NCI-H2196 (cell line): ENCODE measurements around the gene FRMD4A.

Source experiments
- DNase-seq: peaks from one replicate; lab custom pipeline; 2025; ENCODE audit not compliant: unreplicated experiment; lab: John Stamatoyannopoulos, UW

The FRMD4A gene

GRCh38 chr10:14345262-14345661 is 14.5 kb upstream of the FRMD4A start:
- no peak for DNase-seq

DNA sequence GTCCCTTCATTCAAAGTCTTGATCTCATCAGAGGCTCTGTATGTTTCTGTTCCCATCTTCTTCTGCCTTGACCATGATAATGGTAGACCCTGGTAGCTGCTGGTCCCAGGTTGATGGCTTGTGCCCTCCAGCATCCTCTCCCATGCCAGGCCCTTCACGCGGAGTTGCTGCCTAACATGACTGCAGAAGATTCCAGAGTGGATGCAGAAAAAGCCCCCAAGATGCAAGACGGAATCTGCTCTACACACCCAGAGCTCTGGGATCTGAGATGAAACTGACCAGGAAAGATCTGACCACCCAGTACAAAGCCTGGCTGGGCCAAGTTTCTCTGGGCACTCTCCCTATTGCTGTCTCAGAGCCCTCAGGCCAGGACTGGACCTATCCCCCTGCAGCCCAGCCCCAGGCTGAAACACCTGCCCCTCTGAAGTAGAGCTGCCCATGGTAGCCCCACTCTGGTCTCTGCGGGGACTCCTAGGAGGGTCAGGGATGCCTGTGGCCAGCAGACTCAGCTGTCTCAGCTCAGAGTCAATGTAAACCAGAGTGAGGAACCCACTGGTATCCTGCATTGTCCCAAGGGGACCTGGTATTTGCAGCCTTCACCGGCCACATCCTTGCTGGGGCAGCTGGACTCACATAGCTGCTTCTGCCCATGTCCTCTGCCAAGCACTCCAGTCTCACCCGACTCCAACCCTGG is 9.5 kb upstream of the FRMD4A start:
- no peak for DNase-seq

GRCh38 chr10:14336736-14337135 is 6.0 kb upstream of the FRMD4A start:
- DNase-seq = no peak

DNA sequence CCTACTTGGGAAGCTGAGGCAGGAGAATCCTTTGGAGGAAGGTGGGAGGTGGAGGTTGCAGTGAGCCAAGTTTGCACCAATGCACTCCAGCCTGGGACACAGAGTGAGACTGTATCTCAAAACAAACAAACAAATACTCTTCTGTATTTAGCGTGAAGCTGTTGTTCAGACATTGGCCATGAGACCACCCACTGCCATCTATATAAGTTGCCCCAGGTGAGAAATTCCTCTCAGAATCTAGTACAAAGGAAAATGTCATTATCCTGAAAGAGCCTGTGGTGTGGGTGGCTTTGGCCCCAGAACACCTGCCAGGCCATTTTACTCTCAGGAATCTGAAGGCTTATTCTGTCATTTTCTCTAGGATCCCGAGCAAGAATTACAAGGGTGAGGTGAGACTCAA is 4.0 kb upstream of the FRMD4A start:
- no peak for DNase-seq

DNA sequence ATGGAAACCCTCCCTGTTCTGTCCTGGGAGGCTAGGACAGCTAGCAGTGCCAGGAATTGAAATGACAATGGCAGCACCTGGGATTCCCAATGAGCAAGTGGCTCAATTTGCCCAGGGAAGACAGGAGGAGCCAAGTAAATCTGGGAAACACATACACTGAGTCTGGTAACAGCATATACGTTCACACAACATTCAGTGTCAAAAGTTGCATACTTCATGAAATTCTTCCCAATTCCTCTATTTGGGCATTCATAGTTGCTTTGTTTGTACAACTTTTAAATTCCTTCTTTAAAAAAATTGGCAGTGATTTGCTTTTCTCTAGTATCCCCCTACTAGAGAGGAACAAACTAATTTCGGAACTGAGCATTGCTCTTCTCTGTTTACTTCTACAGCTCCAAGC is 2.9 kb upstream of the FRMD4A start:
- no peak for DNase-seq

DNA sequence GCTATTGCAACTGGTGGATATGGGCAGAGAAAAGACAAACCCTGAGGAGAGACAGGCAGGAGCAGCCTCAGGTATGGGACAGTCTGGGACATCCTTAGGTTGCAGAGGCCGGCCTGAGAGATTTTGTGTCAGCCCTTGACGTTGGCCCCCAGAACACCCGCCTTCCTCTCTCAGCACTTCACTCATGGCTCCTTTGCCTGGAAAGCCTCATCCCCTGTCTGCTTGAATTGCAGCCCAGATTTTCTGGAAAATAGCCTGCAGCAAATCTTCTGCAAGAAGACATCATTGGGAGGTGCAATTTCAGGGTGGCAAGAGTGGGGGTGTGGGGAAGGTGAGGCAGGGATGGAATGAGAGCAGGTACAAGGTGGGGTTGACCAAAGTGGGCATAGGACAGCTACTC is 2.2 kb upstream of the FRMD4A start:
- DNase-seq = no peak

DNA sequence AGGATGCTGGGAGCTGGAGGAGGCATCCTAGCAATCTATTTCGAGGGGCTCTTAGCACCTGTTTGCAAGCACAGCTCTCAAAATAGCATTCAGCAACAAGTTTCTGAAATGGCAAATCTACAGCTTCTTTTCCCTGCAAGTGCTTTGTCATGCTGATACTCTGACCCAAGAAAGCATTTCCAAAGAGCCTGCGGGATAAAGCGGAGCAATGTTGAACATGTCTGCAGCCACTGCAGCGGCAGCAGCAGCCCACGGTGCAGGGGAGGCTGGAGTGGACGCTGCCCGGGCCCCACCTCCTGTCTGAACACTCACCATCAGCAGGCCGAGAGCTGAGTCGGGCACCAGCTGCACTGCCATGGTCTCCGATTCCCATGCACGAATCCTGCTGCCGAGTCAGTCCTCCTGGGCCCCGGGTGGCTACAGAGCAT is 964 bp downstream of the FRMD4A start:
- no peak for DNase-seq

DNA sequence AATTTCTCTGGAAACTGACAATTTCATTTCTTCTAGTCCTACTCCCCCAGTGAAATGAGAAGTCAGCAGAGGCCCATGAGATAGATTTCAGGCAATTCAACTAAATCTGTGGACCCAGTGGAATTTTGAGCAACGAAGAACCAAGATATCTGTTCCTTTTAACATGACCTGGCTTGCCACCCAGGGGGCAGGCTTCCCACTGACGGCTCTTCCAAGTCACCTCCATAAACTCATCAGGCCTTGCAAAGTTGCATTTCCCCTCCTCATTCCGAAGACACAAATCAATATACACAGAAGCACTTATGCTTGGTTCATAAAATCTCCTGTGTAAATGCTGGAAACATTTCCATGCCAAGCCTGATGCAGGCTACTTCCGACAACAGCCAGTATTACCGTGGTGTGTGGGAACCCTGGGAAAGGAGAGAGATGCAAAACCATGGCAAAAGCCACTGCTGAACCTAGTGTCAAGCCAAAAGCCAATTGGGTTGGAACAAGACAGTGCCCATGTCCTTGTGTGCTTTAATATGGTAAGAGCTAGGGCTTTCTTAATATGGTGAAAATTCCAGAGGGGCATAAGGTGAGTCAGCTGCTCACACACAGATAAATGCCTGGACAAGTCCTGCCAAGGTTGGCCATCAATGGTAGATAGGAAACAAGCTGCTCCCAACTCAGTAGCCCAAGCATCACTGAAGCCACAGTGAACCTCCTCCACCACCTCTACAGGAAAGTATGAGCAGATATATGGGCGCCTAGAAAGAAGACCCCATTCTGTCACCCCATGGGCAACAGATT is 1.6 kb downstream of the FRMD4A start:
- DNase-seq = no peak

GRCh38 chr10:14327527-14327926 is 3.2 kb downstream of the FRMD4A start:
- DNase-seq = no peak

DNA sequence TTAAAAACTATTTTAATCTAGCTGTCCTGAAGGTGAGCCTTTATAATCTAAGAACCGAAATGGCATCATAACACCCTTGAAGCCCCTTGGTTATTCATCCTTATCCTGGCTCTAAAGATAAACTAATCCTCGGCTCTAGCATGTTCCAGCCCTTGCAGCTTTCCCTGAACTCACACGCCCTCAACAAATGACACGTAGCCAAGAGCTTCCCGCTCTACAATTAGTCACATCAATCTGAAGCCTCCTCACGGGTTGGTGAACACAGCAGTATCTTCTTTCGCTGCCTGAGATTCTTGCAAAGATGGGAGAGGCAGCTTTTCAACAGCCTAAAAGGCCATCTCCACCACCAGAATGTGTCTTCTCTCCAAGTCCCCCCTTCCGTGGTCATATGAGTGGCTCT is 4.1 kb downstream of the FRMD4A start:
- no peak for DNase-seq

DNA sequence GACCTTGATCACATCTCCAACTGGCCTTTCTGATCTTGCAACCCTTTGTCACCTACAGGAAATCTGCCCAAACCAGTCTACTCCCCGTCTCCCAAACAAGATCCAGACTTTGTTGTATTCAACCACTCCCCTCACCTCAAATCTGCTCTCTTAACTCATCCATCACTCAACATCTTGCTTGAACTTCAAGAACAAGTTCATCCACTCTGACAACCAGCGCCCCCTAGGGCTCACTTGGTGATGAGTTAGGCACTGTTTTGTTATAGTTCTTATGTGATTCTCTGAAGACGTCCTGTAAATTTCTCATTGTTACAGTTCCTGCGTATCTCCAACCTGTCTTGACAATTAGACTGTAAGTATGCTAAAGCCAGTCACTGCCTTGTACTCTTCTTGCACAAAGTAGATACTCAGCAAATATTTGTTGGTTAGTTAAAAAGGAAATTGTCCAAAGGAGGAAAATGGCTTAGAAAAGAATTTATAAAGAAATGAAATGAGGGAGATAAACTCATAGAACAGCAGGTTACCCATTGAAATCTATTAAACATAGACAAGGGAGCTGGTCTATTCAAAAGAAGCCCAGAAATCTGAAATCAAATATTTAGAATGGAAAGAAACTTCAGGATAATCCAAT is 5.3 kb downstream of the FRMD4A start:
- no peak for DNase-seq

DNA sequence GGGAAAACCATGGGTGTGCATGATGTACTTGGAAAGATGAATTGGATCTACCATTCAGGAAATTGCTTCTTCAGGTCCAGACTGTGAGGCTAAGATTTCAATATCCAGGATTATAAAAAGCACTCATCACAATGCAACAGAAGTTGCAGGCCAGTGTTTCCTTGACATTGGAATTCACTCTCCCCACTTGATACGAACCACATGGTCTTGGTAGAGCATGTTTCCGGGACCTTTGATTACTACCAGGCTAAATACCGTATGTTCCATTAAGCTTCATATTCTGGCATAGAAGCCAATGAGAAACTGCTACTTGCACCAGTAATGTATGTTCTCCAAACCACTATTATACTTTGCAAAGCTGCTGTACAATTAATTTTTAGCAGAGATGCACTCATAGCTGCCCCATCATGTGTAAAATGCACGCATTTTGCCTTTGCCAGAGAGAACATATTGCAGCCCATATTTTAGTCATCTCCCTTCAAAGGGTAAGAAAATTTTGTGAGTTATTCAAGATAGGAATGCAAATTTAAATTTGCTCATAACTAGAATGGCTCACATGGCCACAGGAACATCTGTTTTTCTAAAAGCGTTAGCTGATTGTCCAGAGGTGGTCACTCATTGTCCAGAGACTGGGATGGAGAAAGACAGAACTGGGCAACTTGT is 8.1 kb downstream of the FRMD4A start:
- no peak for DNase-seq

DNA sequence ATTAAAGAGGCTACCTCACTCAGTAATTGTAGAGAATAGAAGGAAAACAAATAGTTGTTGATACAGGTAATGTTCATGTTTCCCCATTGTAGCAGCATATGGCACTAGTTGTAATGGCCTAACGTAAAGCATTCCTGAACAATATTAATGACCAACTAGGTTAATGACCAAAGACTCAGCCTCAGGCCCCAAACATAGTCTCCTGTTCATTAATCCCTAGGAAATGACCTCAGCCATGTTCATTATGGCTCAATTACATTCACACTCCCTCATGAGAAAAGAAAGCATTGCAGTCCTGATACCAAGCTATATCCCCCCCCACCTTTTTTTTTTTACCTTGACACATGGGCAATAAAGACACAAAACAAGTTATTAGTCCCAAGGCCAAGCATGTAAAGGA is 12.7 kb downstream of the FRMD4A start:
- no peak for DNase-seq

GRCh38 chr10:14312014-14312413 is 18.7 kb downstream of the FRMD4A start:
- DNase-seq = peak; percentile 4

DNA sequence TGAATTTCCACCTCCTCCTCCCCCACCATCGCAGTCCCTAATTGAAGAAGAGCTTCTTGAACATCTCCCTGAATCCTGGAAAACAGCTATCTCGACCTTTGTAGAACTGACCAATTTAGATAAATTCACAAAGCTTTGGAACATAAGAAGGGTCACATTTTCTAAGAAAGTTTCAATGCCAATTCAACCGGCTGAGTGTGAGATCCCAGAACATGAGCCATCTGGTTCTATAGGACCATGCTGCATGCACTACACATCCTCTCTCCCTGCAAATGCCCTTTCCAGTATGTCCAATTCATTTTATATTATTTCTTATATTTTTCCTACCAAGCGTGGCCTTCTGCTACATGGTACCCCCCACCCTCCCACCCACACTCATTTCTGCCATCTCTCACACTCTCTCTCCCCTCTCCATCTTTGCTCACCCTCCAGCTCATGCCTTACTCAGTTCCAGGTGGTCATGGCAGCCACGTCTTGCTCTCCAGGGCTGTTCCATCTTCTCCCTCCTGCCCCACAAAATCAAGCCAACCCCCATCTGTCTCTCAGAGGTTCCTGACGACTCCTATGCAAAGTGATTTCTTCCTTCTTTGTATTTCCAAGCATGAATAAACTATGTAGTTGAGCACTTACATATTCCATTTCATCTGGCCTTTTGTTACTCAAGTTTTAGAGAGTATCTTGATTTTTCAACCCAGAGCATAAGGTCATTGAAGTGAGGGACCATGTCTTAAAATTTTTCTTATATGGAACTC is 19.3 kb downstream of the FRMD4A start:
- no peak for DNase-seq

- DNase-seq = no peak
Observed at GRCh38 chr10:14309593-14309992, 21.1 kb downstream of the FRMD4A start.

DNA sequence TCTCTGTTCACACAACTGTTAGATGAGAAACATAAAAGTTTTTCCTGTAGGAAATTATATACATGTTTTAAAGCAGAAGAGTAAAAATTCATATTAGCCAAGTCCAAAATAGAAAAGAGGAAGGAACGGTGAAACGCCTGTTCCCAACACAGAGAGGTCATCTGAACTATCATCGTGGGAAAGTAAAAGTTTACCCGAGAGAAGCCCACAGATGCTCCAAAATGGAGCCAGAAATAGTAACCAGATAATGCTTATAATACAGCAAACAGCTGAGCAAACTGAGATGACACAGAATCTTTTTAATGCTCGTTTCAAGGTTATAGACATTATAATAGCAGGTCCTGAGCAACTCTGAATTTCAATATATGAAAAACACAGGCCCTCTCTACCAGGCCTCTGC is 24.5 kb downstream of the FRMD4A start:
- no peak for DNase-seq

DNA sequence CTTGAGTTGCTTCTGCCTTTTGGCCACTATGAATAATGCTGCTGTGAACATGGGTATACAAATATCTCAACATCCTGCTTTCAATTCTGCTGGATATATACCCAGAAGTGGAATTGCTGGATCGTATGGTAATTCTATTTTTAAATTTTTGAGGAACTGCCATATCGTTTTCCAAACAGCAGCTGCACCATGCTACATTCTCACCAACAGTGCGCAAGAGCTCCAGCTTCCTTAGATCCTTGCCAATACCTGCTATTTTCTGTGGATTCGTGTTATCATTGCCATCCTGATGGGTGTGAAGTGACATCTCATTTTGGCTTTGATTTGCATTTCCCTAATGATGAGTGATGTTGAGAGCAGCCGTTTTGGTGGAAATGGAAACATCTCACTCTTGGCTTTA is 26.7 kb downstream of the FRMD4A start:
- DNase-seq = no peak

DNA sequence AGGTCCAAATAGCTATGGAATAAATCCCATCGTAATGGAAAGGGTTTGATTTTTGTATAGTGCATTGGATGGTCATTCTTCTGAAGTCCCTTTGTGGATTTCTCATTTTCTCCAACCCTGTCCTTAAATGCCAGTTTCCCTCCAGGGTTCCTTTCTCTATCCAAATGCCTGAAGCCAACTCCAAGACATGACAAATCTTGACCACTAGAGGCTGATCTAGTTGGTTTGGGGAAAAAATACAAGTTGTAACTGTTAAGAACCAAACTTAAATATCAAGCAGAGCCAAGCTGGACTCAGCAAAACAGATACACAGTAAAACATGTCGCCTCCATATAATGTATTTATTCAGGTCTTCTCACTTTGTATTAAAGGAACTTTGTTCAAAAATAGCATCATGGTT is 28.7 kb downstream of the FRMD4A start:
- DNase-seq = no peak

DNA sequence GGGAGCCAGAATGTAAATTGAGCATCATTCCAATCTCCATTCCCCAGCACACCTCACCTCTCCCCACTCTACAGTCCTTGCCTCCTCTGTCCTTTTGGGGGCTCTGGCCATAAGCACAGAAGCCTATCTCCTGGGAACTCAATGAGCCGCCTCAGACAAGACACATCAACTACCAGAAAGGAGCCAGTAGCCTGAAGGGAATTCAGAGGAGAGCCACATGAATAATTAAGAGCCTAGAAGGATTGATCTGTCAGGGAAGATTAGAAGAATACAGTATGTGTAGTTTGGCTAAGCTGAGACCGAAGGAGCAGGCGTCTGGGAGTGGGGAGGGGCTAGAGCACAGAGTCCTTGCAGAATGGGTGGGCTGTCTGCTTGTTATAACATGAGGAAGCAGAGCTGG is 31.2 kb downstream of the FRMD4A start:
- DNase-seq = no peak
